ENCODE measurements around the gene DMPK. TPM values are rescaled to one million over a fixed set of nuclear protein-coding genes. Genes with fewer than 3 reads are reported as not detected.

DMPK gene
- total and polyA plus RNA-seq, 9 of the 15 experiments (the other 6 are each of a cell fraction or from before 2014, with no cell fraction given): 0.24 to 31.3 (median 7.3) TPM

DNA sequence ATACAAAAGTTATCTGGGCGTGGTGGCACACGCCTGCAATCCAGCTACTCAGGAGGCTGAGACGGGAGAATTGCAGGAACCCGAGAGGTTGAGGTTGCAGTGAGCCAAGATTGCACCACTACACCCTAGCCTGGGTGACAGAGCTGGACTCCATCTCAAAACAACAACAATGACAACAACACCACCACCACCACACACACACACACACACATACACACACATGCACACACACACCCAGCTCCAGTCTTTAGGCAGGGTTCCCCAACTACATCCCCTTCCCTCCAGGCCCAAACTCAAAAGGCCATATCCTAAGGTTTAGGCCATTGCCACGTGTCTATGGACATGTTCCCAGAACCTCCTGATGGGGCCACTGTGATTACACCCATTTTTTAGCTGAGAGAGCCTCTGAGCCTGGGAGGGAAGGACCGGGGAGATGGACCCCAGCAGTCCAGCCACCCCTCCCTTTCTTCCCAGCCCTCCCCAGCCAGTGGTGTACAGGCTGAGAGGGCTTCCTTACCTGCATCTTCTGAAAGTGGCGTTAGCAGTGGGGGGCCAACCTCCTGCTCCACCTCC, 19.4 kb upstream of the DMPK start (continued):
- TF ChIP-seq, protein P1, sequence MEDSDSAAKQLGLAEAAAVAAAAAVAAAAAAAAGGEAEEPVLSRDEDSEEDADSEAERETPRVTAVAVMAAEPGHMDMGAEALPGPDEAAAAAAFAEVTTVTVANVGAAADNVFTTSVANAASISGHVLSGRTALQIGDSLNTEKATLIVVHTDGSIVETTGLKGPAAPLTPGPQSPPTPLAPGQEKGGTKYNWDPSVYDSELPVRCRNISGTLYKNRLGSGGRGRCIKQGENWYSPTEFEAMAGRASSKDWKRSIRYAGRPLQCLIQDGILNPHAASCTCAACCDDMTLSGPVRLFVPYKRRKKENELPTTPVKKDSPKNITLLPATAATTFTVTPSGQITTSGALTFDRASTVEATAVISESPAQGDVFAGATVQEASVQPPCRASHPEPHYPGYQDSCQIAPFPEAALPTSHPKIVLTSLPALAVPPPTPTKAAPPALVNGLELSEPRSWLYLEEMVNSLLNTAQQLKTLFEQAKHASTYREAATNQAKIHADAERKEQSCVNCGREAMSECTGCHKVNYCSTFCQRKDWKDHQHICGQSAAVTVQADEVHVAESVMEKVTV (CRISPR knock-in tag; IDR thresholded peaks at IDR 0.05): no peak
- no peak for TF ChIP-seq NFE2L1 (tag; IDR thresholded peaks at IDR 0.05; ENCODE audit: borderline replicate concordance, low read depth)
- TF ChIP-seq, protein P2, sequence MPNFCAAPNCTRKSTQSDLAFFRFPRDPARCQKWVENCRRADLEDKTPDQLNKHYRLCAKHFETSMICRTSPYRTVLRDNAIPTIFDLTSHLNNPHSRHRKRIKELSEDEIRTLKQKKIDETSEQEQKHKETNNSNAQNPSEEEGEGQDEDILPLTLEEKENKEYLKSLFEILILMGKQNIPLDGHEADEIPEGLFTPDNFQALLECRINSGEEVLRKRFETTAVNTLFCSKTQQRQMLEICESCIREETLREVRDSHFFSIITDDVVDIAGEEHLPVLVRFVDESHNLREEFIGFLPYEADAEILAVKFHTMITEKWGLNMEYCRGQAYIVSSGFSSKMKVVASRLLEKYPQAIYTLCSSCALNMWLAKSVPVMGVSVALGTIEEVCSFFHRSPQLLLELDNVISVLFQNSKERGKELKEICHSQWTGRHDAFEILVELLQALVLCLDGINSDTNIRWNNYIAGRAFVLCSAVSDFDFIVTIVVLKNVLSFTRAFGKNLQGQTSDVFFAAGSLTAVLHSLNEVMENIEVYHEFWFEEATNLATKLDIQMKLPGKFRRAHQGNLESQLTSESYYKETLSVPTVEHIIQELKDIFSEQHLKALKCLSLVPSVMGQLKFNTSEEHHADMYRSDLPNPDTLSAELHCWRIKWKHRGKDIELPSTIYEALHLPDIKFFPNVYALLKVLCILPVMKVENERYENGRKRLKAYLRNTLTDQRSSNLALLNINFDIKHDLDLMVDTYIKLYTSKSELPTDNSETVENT (CRISPR knock-in tag; IDR thresholded peaks at IDR 0.05): no peak
- no peak for TF ChIP-seq ZNF41 (CRISPR knock-in tag; conservative IDR thresholded peaks at IDR 0.05)
- TF ChIP-seq ZKSCAN3 (CRISPR knock-in tag; IDR thresholded peaks at IDR 0.05): no peak
- TF ChIP-seq PML (IDR thresholded peaks at IDR 0.05; ENCODE audit: low read length): no peak
- TF ChIP-seq RAD21 (CRISPR knock-in tag; conservative IDR thresholded peaks at IDR 0.05 in 1 of 2, IDR thresholded peaks at IDR 0.05 in 1 of 2): 0 out of 4 replicates have a peak, but pooled peaks of 1 of the 2 experiments have one; percentile 19
- TF ChIP-seq CEBPG (CRISPR knock-in tag; IDR thresholded peaks at IDR 0.05): no peak
- no peak for TF ChIP-seq CEBPG (tag; conservative IDR thresholded peaks at IDR 0.05 in 1 of 2, IDR thresholded peaks at IDR 0.05 in 1 of 2)
- TF ChIP-seq IRF2 (CRISPR knock-in tag; IDR thresholded peaks at IDR 0.05): no peak
- no peak for TF ChIP-seq BDP1 (IDR thresholded peaks at IDR 0.05; ENCODE audit: insufficient read depth, insufficient read length)
- no peak for TF ChIP-seq MED1 (CRISPR knock-in tag; IDR thresholded peaks at IDR 0.05; ENCODE audit: borderline replicate concordance)
- no peak for TF ChIP-seq KDM5B (IDR thresholded peaks at IDR 0.05; ENCODE audit: insufficient replicate concordance, low read depth, low read length)
- TF ChIP-seq, protein P3, sequence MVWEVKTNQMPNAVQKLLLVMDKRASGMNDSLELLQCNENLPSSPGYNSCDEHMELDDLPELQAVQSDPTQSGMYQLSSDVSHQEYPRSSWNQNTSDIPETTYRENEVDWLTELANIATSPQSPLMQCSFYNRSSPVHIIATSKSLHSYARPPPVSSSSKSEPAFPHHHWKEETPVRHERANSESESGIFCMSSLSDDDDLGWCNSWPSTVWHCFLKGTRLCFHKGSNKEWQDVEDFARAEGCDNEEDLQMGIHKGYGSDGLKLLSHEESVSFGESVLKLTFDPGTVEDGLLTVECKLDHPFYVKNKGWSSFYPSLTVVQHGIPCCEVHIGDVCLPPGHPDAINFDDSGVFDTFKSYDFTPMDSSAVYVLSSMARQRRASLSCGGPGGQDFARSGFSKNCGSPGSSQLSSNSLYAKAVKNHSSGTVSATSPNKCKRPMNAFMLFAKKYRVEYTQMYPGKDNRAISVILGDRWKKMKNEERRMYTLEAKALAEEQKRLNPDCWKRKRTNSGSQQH (CRISPR knock-in tag; IDR thresholded peaks at IDR 0.05): no peak
- TF ChIP-seq, protein P4, sequence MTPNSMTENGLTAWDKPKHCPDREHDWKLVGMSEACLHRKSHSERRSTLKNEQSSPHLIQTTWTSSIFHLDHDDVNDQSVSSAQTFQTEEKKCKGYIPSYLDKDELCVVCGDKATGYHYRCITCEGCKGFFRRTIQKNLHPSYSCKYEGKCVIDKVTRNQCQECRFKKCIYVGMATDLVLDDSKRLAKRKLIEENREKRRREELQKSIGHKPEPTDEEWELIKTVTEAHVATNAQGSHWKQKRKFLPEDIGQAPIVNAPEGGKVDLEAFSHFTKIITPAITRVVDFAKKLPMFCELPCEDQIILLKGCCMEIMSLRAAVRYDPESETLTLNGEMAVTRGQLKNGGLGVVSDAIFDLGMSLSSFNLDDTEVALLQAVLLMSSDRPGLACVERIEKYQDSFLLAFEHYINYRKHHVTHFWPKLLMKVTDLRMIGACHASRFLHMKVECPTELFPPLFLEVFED (CRISPR knock-in tag; conservative IDR thresholded peaks at IDR 0.05): 0 out of 2 replicates have a peak, but pooled peaks have one; percentile 28
- TF ChIP-seq EHMT2 (IDR thresholded peaks at IDR 0.05): peak; percentile 54; the same call in 1 of the 2 replicates
- TF ChIP-seq TCF7 (IDR thresholded peaks at IDR 0.05; ENCODE audit: borderline replicate concordance): no peak
- no peak for TF ChIP-seq HNRNPK (IDR thresholded peaks at IDR 0.05; ENCODE audit: low read depth, low read length, poor library complexity, severe bottlenecking)

Measured in K562 (cell line).